Activated T-cell treated with anti-CD3 and anti-CD28 coated beads, Interleukin-2, amount 50 U/mL, for 48 hours (primary cell): ENCODE data around the gene FAM131B.
"Not testable (repeated sequence)": the region's sequence is repeated elsewhere in the genome, so short reads cannot be mapped to it uniquely, and the experiment has no call there.

Source experiments
- DNase-seq, 2 experiments: peaks; one replicate each; pipeline ENCODE4 v3.0.0-alpha.2; 2020

Gene FAM131B

GRCh38 chr7:143362131-143363015, at the start of gene FAM131B:
TSS of gene FAM131B (minus strand) at chr7:143362713. CDS start at chr7:143362603, 110 bp downstream.
- peak; percentile 47 to 54 for DNase-seq

GRCh38 chr7:143411976-143412708, 49.6 kb upstream of the FAM131B start:
- no peak for DNase-seq

- no peak for DNase-seq
These were observed 48.0 kb upstream of the FAM131B start for GRCh38 chr7:143410521-143411004.

GRCh38 chr7:143408686-143409561, 46.4 kb upstream of the FAM131B start, which contains the start of gene EPHA1:
TSS of gene EPHA1 (minus strand) at chr7:143408856. CDS start at chr7:143408805, 51 bp downstream.
- peak; percentile 56 to 58 for DNase-seq

- DNase-seq, result peak in 1 of 2 experiments; percentile 32
These were observed 45.8 kb upstream of the FAM131B start for GRCh38 chr7:143408252-143408685.

- peak; percentile 55 to 58 for DNase-seq
These were observed 45.1 kb upstream of the FAM131B start for GRCh38 chr7:143407287-143408251.

GRCh38 chr7:143406002-143406357, 43.5 kb upstream of the FAM131B start:
- DNase-seq, result no peak

GRCh38 chr7:143405173-143406001, 42.9 kb upstream of the FAM131B start:
- no peak for DNase-seq

- DNase-seq, result not testable (repeated sequence)
These were observed 39.7 kb upstream of the FAM131B start for GRCh38 chr7:143402233-143402632.

GRCh38 chr7:143401265-143401664, 38.8 kb upstream of the FAM131B start:
- DNase-seq, result no peak

GRCh38 chr7:143399642-143400041, 37.1 kb upstream of the FAM131B start:
- no peak for DNase-seq

- DNase-seq, result no peak
These were observed 36.6 kb upstream of the FAM131B start for GRCh38 chr7:143399151-143399550.

GRCh38 chr7:143398616-143399015, 36.1 kb upstream of the FAM131B start:
- DNase-seq, result no peak

- DNase-seq, result no peak
These were observed 35.4 kb upstream of the FAM131B start for GRCh38 chr7:143397710-143398530.

GRCh38 chr7:143396625-143397556, 34.4 kb upstream of the FAM131B start:
- no peak for DNase-seq

- DNase-seq, result no peak
These were observed 33.7 kb upstream of the FAM131B start for GRCh38 chr7:143396182-143396581.

- DNase-seq, result no peak
These were observed 33.0 kb upstream of the FAM131B start for GRCh38 chr7:143395187-143396149.
